HepG2 (cell line): ENCODE measurements around the gene PDCD2. TPM values are rescaled to one million over a fixed set of nuclear protein-coding genes. Genes with fewer than 3 reads are reported as not detected.

Source experiments
- BORCS8-MEF2B ChIP-seq: sonication (generic); formaldehyde crosslinking; IDR thresholded peaks from 2 replicates; pipeline ENCODE4 v1.8.0; 2022; ENCODE audit warnings: mild to moderate bottlenecking, missing genetic modification reagents
- DNMT1 ChIP-seq: sonication (generic); formaldehyde crosslinking; IDR thresholded peaks from 2 replicates; pipeline ENCODE4 v1.5.1; 2020; ENCODE audit warnings: mild to moderate bottlenecking, missing genetic modification reagents
- FOXO1 ChIP-seq: sonication (generic); formaldehyde crosslinking; IDR thresholded peaks from 2 replicates; pipeline ENCODE4 v1.4.0; 2020; ENCODE audit warnings: missing genetic modification reagents
- GABPB1 ChIP-seq: IDR thresholded peaks from 2 replicates; pipeline ENCODE4 v1.6.1; 2016; ENCODE audit warnings: mild to moderate bottlenecking, missing genetic modification reagents, moderate library complexity, missing compliant biosample characterization
- HOXD1 ChIP-seq: sonication (generic); formaldehyde crosslinking; IDR thresholded peaks from 2 replicates; pipeline ENCODE4 v1.5.0; 2020; ENCODE audit warnings: missing genetic modification reagents
- MIER3 ChIP-seq: IDR thresholded peaks from 2 replicates; pipeline ENCODE4 v1.6.1; 2016; ENCODE audit warnings: missing compliant biosample characterization, borderline replicate concordance
- PITX1 ChIP-seq: sonication (generic); formaldehyde crosslinking; IDR thresholded peaks from 2 replicates; pipeline ENCODE4 v1.5.1; 2020; ENCODE audit warnings: mild to moderate bottlenecking, missing genetic modification reagents
- POGZ ChIP-seq: sonication (generic); formaldehyde crosslinking; IDR thresholded peaks from 2 replicates; pipeline ENCODE4 v1.4.0; 2020; ENCODE audit warnings: mild to moderate bottlenecking, missing genetic modification reagents
- SIN3B ChIP-seq: fragments of 150-350 bp; IDR thresholded peaks from 2 replicates; pipeline ENCODE4 v1.6.1; 2014; ENCODE audit warnings: low read length
- SNAPC5 ChIP-seq: sonication (generic); formaldehyde crosslinking; IDR thresholded peaks from 2 replicates; pipeline ENCODE4 v1.8.1; 2023; ENCODE audit warnings: mild to moderate bottlenecking, missing genetic modification reagents, borderline replicate concordance
- SOX13 ChIP-seq, 3 experiments: fragments of 450-650 bp in 1 of 3; sonication (generic) in 1 of 3; formaldehyde crosslinking in 1 of 3; IDR thresholded peaks in 2 of 3; conservative IDR thresholded peaks in 1 of 3; 2 replicates each; pipeline versions ENCODE4 v1.5.0 to v1.6.1; 2016 to 2020; ENCODE audit warnings: antibody characterized with exemption in 1 of 3, mild to moderate bottlenecking in 1 of 3, missing compliant biosample characterization in 1 of 3, missing genetic modification reagents in 1 of 3, moderate library complexity in 1 of 3
- SP1 ChIP-seq, 2 experiments: fragments of 450-650 bp in 1 of 2; sonication (generic) in 1 of 2; formaldehyde crosslinking in 1 of 2; IDR thresholded peaks; 2 replicates each; pipeline versions ENCODE4 v1.4.0 to v1.6.1; 2016 to 2020; ENCODE audit warnings: missing genetic modification reagents in 1 of 2
- TRAFD1 ChIP-seq: sonication (generic); formaldehyde crosslinking; IDR thresholded peaks from 2 replicates; pipeline ENCODE4 v1.5.1; 2020; ENCODE audit warnings: missing genetic modification reagents, mild to moderate bottlenecking, borderline replicate concordance
- ZFP36L1 ChIP-seq: sonication (generic); formaldehyde crosslinking; IDR thresholded peaks from 2 replicates; pipeline ENCODE4 v1.8.0; 2022; ENCODE audit warnings: mild to moderate bottlenecking, missing genetic modification reagents, moderate library complexity
- ZNF256 ChIP-seq: sonication (generic); formaldehyde crosslinking; conservative IDR thresholded peaks from 2 replicates; pipeline ENCODE4 v1.4.0; 2020; ENCODE audit warnings: missing genetic modification reagents
- ZNF354B ChIP-seq: sonication (generic); formaldehyde crosslinking; IDR thresholded peaks from 2 replicates; pipeline ENCODE4 v1.8.0; 2022; ENCODE audit warnings: mild to moderate bottlenecking, missing genetic modification reagents
- ZNF432 ChIP-seq: sonication (generic); formaldehyde crosslinking; IDR thresholded peaks from 2 replicates; pipeline ENCODE4 v1.5.0; 2020; ENCODE audit warnings: missing genetic modification reagents, mild to moderate bottlenecking, borderline replicate concordance
- ZNF512 ChIP-seq: sonication (generic); formaldehyde crosslinking; IDR thresholded peaks from 2 replicates; pipeline ENCODE4 v1.4.0; 2020; ENCODE audit warnings: mild to moderate bottlenecking, missing genetic modification reagents
- ZNF644 ChIP-seq: IDR thresholded peaks from 2 replicates; pipeline ENCODE4 v1.6.1; 2016; ENCODE audit warnings: low read depth
- ZNF777 ChIP-seq: sonication (generic); formaldehyde crosslinking; IDR thresholded peaks from 2 replicates; pipeline ENCODE4 v1.4.0; 2020; ENCODE audit warnings: missing genetic modification reagents
- ZNF883 ChIP-seq: sonication (generic); formaldehyde crosslinking; IDR thresholded peaks from 2 replicates; pipeline ENCODE4 v1.5.1; 2020; ENCODE audit warnings: mild to moderate bottlenecking, missing genetic modification reagents; ENCODE audit errors: not compliant biosample characterization
- polyA plus RNA-seq, 8 experiments: library from polyadenylated mRNA; depleted of rRNA in 3 of 8; stranded (reverse) in 7 of 8; unstranded in 1 of 8; fragments of >200 nt; fragmentation: Illumina TruSeq in 4 of 8; extraction: Trizol in 4 of 8; gene quantifications; 2 replicates each; pipeline versions ENCODE4 v1.2.1 to v1.2.3, GENCODE V29; 2011 to 2016; ENCODE audit warnings: low read depth in 4 of 8, missing spikeins in 1 of 8, mixed read lengths in 1 of 8; ENCODE audit not compliant: insufficient read depth in 1 of 8
- total RNA-seq, 5 experiments: library from RNA; depleted of rRNA; stranded (reverse); fragments of >200 nt; fragmentation: Illumina TruSeq; extraction: Trizol; gene quantifications; 2 replicates each; pipeline ENCODE4 v1.2.3, GENCODE V29; 2016; ENCODE audit warnings: low read depth in 1 of 5
- TF ChIP-seq, protein P1 (sequence below): sonication (generic); formaldehyde crosslinking; IDR thresholded peaks from 2 replicates; pipeline ENCODE4 v1.5.0; 2020; ENCODE audit warnings: missing genetic modification reagents, mild to moderate bottlenecking, borderline replicate concordance
- TF ChIP-seq, protein P2 (sequence below): sonication (generic); formaldehyde crosslinking; IDR thresholded peaks from 2 replicates; pipeline ENCODE4 v1.4.0; 2020; ENCODE audit warnings: missing genetic modification reagents, borderline replicate concordance
- TF ChIP-seq, protein P3 (sequence below): IDR thresholded peaks from 2 replicates; pipeline ENCODE4 v1.6.1; 2012; ENCODE audit warnings: inconsistent platforms

PDCD2 gene
- total and polyA plus RNA-seq, 2 of the 13 experiments (the other 11 are each of a cell fraction or from before 2014, with no cell fraction given), result 83.6 to 133 TPM

DNA sequence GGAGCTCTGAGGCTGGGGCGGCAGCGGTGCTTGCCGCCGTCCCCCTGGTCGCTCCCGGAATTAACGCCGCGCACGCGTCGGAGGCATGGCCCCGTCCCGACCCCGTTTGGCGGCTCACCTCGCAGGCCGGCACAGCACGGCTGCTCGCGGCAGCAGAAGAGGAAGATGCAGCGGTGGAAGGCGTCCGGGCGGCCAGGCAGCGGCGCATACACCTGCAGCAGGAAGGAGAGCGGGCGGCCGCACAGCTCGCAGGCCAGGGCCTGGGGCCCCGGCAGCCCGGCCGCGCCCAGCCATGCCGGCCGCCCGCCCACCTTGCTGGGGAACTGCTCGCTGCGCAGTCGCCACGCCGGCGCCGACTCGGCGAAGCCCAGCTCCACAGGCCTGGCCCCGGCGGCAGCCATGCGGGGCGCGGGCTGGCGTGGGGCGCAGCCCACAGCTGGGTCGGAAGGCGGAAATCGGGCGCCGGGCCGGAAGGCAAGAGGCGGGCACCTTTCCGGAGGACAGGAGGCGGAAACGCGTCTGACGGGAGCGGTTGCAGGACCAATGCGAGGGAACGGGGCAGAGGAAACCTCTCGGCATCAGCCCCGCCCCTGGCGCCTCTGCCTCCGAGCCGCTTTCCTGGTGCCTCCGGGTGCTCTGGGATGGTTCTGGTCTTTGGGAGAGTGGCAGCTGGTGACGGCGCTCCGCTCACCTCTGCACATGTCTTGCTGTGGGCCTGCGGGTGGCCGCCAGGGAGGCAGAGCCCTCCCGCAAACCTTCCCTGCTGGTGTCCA, at the start of gene PDCD2 (continued):
- TF ChIP-seq TRAFD1 (CRISPR knock-in tag) (0 out of 2 replicates have a peak, but pooled peaks have one; percentile 66), SIN3B (peak; percentile 61), POGZ (peak; percentile 62), SNAPC5 (CRISPR knock-in tag) (peak; percentile 67; the same call in 1 of the 2 replicates), ZNF432 (no peak), FOXO1 (CRISPR knock-in tag) (peak; percentile 9; the same call in 1 of the 2 replicates), ZFP36L1 (CRISPR knock-in tag) (peak; percentile 17; the same call in 1 of the 2 replicates), DNMT1 (peak; percentile 94), HOXD1 (CRISPR knock-in tag) (peak; percentile 88), ZNF883 (CRISPR knock-in tag) (peak; percentile 74), ZNF256 (peak; percentile 92; the same call in 1 of the 2 replicates), SP1 (IDR thresholded peaks at IDR 0.05) (no peak), SP1 (CRISPR knock-in tag; IDR thresholded peaks at IDR 0.05) (peak; percentile 78), MIER3 (CRISPR knock-in tag) (peak; percentile 37; the same call in 1 of the 2 replicates), ZNF354B (peak; percentile 62; the same call in 1 of the 2 replicates), BORCS8-MEF2B (CRISPR knock-in tag) (peak; percentile 89), GABPB1 (peak; percentile 96), ZNF644 (CRISPR knock-in tag) (peak; percentile 7; the same call in 1 of the 2 replicates), ZNF777 (CRISPR knock-in tag) (peak; percentile 53; the same call in 1 of the 2 replicates), SOX13 (IDR thresholded peaks at IDR 0.05) (no peak), SOX13 (CRISPR knock-in tag; conservative IDR thresholded peaks at IDR 0.05 in 1 of 2, IDR thresholded peaks at IDR 0.05 in 1 of 2) (peak; percentile 31 to 81; a peak in 2 of 4 replicates), ZNF512 (CRISPR knock-in tag) (no peak), PITX1 (peak; percentile 74)
- TF ChIP-seq, protein P1, sequence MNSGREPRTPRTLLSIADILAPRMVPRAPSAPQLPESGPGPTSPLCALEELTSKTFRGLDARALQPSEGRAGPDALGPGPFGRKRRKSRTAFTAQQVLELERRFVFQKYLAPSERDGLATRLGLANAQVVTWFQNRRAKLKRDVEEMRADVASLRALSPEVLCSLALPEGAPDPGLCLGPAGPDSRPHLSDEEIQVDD (CRISPR knock-in tag), result no peak
- TF ChIP-seq, protein P2, sequence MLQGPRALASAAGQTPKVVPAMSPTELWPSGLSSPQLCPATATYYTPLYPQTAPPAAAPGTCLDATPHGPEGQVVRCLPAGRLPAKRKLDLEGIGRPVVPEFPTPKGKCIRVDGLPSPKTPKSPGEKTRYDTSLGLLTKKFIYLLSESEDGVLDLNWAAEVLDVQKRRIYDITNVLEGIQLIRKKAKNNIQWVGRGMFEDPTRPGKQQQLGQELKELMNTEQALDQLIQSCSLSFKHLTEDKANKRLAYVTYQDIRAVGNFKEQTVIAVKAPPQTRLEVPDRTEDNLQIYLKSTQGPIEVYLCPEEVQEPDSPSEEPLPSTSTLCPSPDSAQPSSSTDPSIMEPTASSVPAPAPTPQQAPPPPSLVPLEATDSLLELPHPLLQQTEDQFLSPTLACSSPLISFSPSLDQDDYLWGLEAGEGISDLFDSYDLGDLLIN (CRISPR knock-in tag), result 0 out of 2 replicates have a peak, but pooled peaks have one; percentile 15
- TF ChIP-seq, protein P3, sequence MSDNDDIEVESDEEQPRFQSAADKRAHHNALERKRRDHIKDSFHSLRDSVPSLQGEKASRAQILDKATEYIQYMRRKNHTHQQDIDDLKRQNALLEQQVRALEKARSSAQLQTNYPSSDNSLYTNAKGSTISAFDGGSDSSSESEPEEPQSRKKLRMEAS, result peak; percentile 92
